Measurements from ENCODE around the gene PSORS1C1. TPM values are rescaled to one million over a fixed set of nuclear protein-coding genes. Genes with fewer than 3 reads are reported as not detected.

PSORS1C1 gene
- total RNA-seq, 1 donor, result 2.2 TPM

- Histone ChIP-seq H4K20me1 (ENCODE audit: insufficient read depth, low read length) (no peaks in the 10 kb centered on the region), H3K36me3 (ENCODE audit: insufficient read depth, low read length) (no peaks in the 10 kb centered on the region), H3K4me2 (ENCODE audit: insufficient read depth, low read length) (no peak overlapping the region), H3K4me3 (ENCODE audit: insufficient read depth, low read length) (no peak overlapping the region), H3K27me3 (ENCODE audit: insufficient read depth, low read length) (no peaks in the 10 kb centered on the region), H2AFZ (ENCODE audit: low read length) (no peak overlapping the region), H3K79me2 (ENCODE audit: insufficient read depth, low read length) (no peaks in the 10 kb centered on the region), H3K27ac (ENCODE audit: low read depth, low read length) (no peak overlapping the region), H3K4me1 (ENCODE audit: insufficient read depth, low read length) (peaks cover 11% of the 10 kb centered on the region), H3K9me3 (ENCODE audit: low read depth, low read length) (no peaks in the 10 kb centered on the region)
- peak; percentile 93 for DNase-seq (ENCODE audit: insufficient read length, low spot score, missing footprints)
- peak; percentile 96 for TF ChIP-seq CTCF (IDR thresholded peaks at IDR 0.05; ENCODE audit: extremely low read depth, low read depth, low read length)
Observed at GRCh38 chr6:31068669-31069340, 45.8 kb upstream of the PSORS1C1 start.

DNA sequence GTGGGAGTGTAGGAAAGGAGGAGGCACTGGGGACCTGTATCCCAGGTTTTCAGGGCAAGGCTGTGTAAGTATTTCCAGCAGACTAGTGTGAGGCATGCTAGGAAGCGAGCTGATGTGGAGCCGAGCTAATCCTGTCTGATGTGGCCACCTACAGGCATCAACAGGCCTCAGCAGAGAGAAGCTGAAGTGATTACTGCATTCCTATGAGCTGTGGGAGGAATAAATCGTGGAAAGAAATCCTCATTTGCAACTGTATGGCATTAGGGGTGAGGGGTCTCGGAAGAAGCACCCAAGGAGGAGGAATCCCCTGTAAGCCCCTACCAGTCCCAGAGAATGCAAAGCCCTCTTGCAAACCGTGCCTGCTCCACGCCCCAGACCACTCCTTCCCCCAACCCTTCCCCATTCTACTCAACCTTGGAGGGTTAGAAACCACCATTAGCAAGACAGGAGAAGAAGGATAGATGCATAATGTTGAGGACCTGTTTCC is 43.8 kb upstream of the PSORS1C1 start:
- H3K9me3 ChIP-seq (ENCODE audit: low read depth, low read length), result no peaks in the 10 kb centered on the region
- no peaks in the 10 kb centered on the region for H3K36me3 ChIP-seq (ENCODE audit: insufficient read depth, low read length)
- no peaks in the 10 kb centered on the region for H4K20me1 ChIP-seq (ENCODE audit: insufficient read depth, low read length)
- H3K27me3 ChIP-seq (ENCODE audit: insufficient read depth, low read length), result no peaks in the 10 kb centered on the region
- peaks cover 17% of the 10 kb centered on the region for H3K4me1 ChIP-seq (ENCODE audit: insufficient read depth, low read length)
- no peak overlapping the region for H3K4me2 ChIP-seq (ENCODE audit: insufficient read depth, low read length)
- H2AFZ ChIP-seq (ENCODE audit: low read length), result peak overlapping the region; percentile 54
- H3K4me3 ChIP-seq (ENCODE audit: insufficient read depth, low read length), result no peak overlapping the region
- H3K79me2 ChIP-seq (ENCODE audit: insufficient read depth, low read length), result no peaks in the 10 kb centered on the region
- TF ChIP-seq CTCF (IDR thresholded peaks at IDR 0.05; ENCODE audit: extremely low read depth, low read depth, low read length), result peak; percentile 84
- no peak overlapping the region for H3K27ac ChIP-seq (ENCODE audit: low read depth, low read length)
- peak; percentile 95 for DNase-seq (ENCODE audit: insufficient read length, low spot score, missing footprints)

DNA sequence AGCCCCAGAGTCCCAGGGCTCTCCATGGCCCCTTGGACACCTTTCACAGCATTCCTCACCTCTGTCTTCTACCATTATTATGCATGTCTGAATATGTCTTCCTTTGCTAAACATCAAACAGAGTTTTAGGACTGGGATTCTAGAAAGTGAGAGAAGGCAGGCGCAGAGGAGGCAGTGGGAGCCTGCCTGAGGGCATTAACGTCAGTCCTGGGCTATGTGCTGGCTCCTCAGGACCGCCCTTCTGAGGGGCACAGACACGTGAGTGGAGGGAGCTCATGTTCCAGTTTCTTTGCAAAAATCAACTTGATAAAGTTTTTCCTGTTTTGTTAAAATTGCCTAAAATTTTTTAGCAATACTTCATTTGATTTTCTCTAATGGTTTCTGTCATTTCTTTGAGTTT is 40.2 kb upstream of the PSORS1C1 start:
- H2AFZ ChIP-seq (ENCODE audit: low read length), result peak overlapping the region; percentile 20
- no peaks in the 10 kb centered on the region for H3K9me3 ChIP-seq (ENCODE audit: low read depth, low read length)
- H3K4me1 ChIP-seq (ENCODE audit: insufficient read depth, low read length), result peaks cover 29% of the 10 kb centered on the region
- no peaks in the 10 kb centered on the region for H4K20me1 ChIP-seq (ENCODE audit: insufficient read depth, low read length)
- no peak overlapping the region for H3K27ac ChIP-seq (ENCODE audit: low read depth, low read length)
- DNase-seq (ENCODE audit: insufficient read length, low spot score, missing footprints), result no peak
- H3K4me3 ChIP-seq (ENCODE audit: insufficient read depth, low read length), result no peak overlapping the region
- no peak for TF ChIP-seq CTCF (IDR thresholded peaks at IDR 0.05; ENCODE audit: extremely low read depth, low read depth, low read length)
- H3K79me2 ChIP-seq (ENCODE audit: insufficient read depth, low read length), result no peaks in the 10 kb centered on the region
- no peaks in the 10 kb centered on the region for H3K27me3 ChIP-seq (ENCODE audit: insufficient read depth, low read length)
- H3K36me3 ChIP-seq (ENCODE audit: insufficient read depth, low read length), result no peaks in the 10 kb centered on the region
- no peak overlapping the region for H3K4me2 ChIP-seq (ENCODE audit: insufficient read depth, low read length)

DNA sequence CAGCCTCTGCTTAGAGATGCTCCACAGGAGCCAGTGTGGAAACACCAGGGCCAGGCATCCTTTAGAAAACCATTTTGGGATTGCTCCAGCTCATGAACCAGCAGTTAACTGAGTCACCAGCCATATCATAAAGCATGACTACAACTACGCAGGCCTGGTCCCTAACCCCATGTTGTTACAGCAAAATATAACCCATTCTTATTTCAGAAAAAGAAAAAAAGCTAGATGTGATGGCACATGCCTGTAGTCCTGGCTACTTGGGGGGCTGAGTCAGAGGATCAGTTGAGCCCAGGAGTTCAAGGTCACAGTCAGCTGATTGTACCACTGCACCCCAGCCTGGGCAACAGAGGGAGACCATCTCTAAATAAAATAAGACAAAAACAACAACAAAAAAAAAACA is 39.1 kb upstream of the PSORS1C1 start:
- peak; percentile 84 for DNase-seq (ENCODE audit: insufficient read length, low spot score, missing footprints)
- H2AFZ ChIP-seq (ENCODE audit: low read length), result no peak overlapping the region
- H3K27ac ChIP-seq (ENCODE audit: low read depth, low read length), result peak overlapping the region; percentile 56
- no peaks in the 10 kb centered on the region for H3K36me3 ChIP-seq (ENCODE audit: insufficient read depth, low read length)
- no peak overlapping the region for H3K4me3 ChIP-seq (ENCODE audit: insufficient read depth, low read length)
- H4K20me1 ChIP-seq (ENCODE audit: insufficient read depth, low read length), result no peaks in the 10 kb centered on the region
- no peaks in the 10 kb centered on the region for H3K27me3 ChIP-seq (ENCODE audit: insufficient read depth, low read length)
- no peaks in the 10 kb centered on the region for H3K9me3 ChIP-seq (ENCODE audit: low read depth, low read length)
- no peak for TF ChIP-seq CTCF (IDR thresholded peaks at IDR 0.05; ENCODE audit: extremely low read depth, low read depth, low read length)
- no peaks in the 10 kb centered on the region for H3K79me2 ChIP-seq (ENCODE audit: insufficient read depth, low read length)
- H3K4me1 ChIP-seq (ENCODE audit: insufficient read depth, low read length), result peaks cover 28% of the 10 kb centered on the region
- H3K4me2 ChIP-seq (ENCODE audit: insufficient read depth, low read length), result no peak overlapping the region
